GM23338 (cell line): ENCODE measurements around the gene ATP7A. TPM values are rescaled to one million over a fixed set of nuclear protein-coding genes. Genes with fewer than 3 reads are reported as not detected.
"Not testable (repeated sequence)": the region's sequence is repeated elsewhere in the genome, so short reads cannot be mapped to it uniquely, and the experiment has no call there.

ENCODE experiments used
- ATAC-seq: fragments of 200-7000 bp; cut with Tn5 transposase; 3 replicates; pipeline ENCODE4 v1.9.1; 2020
- DNase-seq: peaks from one replicate; pipeline ENCODE4 v3.0.0-alpha.2; 2015; ENCODE audit warnings: low spot score
- H2AFZ ChIP-seq: fragments of 200-600 bp; sonication (generic); 2 replicates; pipeline ENCODE4 v1.8.0; 2016; ENCODE audit warnings: antibody characterized with exemption, mild to moderate bottlenecking, moderate library complexity
- H3F3A ChIP-seq: fragments of 200-600 bp; sonication (generic); replicated peaks from 2 replicates; pipeline ENCODE4 v1.8.0; 2017; ENCODE audit warnings: antibody characterized with exemption, mixed run types, low read depth
- H3K27ac ChIP-seq: fragments of 200-600 bp; sonication (generic); 2 replicates; pipeline ENCODE4 v1.6.1; 2016; ENCODE audit warnings: low read depth
- H3K27me3 ChIP-seq: fragments of 200-600 bp; sonication (generic); 2 replicates; pipeline ENCODE4 v1.8.0; 2016; ENCODE audit warnings: mild to moderate bottlenecking, mixed run types, moderate library complexity; ENCODE audit not compliant: insufficient read depth
- H3K36me3 ChIP-seq: fragments of 200-600 bp; sonication (generic); 2 replicates; pipeline ENCODE4 v1.8.0; 2016; ENCODE audit warnings: mild to moderate bottlenecking; ENCODE audit not compliant: insufficient read depth
- H3K4me1 ChIP-seq: fragments of 200-600 bp; sonication (generic); 2 replicates; pipeline ENCODE4 v1.8.0; 2016; ENCODE audit warnings: mild to moderate bottlenecking, moderate library complexity; ENCODE audit not compliant: insufficient read depth
- H3K4me2 ChIP-seq: fragments of 200-600 bp; sonication (generic); 2 replicates; pipeline ENCODE4 v1.7.1; 2017; ENCODE audit warnings: mixed run types
- H3K4me3 ChIP-seq: fragments of 200-600 bp; sonication (generic); 2 replicates; pipeline ENCODE4 v1.6.1; 2016; ENCODE audit warnings: mixed run types
- H3K79me2 ChIP-seq: fragments of 200-600 bp; sonication (generic); replicated peaks from 2 replicates; pipeline ENCODE4 v1.8.0; 2017; ENCODE audit warnings: mild to moderate bottlenecking; ENCODE audit not compliant: insufficient read depth
- H3K9me2 ChIP-seq: fragments of 200-600 bp; sonication (generic); 2 replicates; pipeline ENCODE4 v1.8.0; 2017; ENCODE audit not compliant: insufficient read depth
- H4K20me1 ChIP-seq: fragments of 200-600 bp; sonication (generic); replicated peaks from 2 replicates; pipeline ENCODE4 v1.8.0; 2017; ENCODE audit warnings: mild to moderate bottlenecking; ENCODE audit not compliant: insufficient read depth
- H3K27ac Mint-ChIP-seq: 2 replicates; pipeline ENCODE4 v1.8.0; 2020; ENCODE audit warnings: inconsistent platforms, mild to moderate bottlenecking, moderate library complexity, mixed read lengths
- H3K27me3 Mint-ChIP-seq: 3 replicates; pipeline ENCODE4 v1.8.0; 2022; ENCODE audit warnings: low read depth, mild to moderate bottlenecking, moderate library complexity, mixed read lengths, inconsistent platforms; ENCODE audit not compliant: insufficient read depth, poor library complexity
- H3K36me3 Mint-ChIP-seq: 3 replicates; pipeline ENCODE4 v1.8.0; 2021; ENCODE audit warnings: low read depth, mild to moderate bottlenecking, inconsistent platforms, moderate library complexity, mixed read lengths
- H3K4me1 Mint-ChIP-seq: 3 replicates; pipeline ENCODE4 v1.8.0; 2020; ENCODE audit warnings: mild to moderate bottlenecking, inconsistent platforms, mixed read lengths
- H3K4me3 Mint-ChIP-seq: 3 replicates; pipeline ENCODE4 v1.8.0; 2021; ENCODE audit warnings: moderate library complexity, mild to moderate bottlenecking, inconsistent platforms, mixed read lengths
- H3K9me3 Mint-ChIP-seq: 3 replicates; pipeline ENCODE4 v1.8.0; 2020; ENCODE audit warnings: moderate library complexity, mild to moderate bottlenecking, inconsistent platforms, mixed read lengths
- JUNB ChIP-seq: IDR thresholded peaks from one replicate; pipeline ENCODE4 v1.6.1; 2016; ENCODE audit warnings: antibody characterized with exemption; ENCODE audit not compliant: unreplicated experiment
- REST ChIP-seq: IDR thresholded peaks from one replicate; pipeline ENCODE4 v1.6.1; 2018; ENCODE audit warnings: antibody characterized with exemption; ENCODE audit not compliant: unreplicated experiment
- STAT1 ChIP-seq: IDR thresholded peaks from one replicate; pipeline ENCODE4 v1.6.1; 2016; ENCODE audit warnings: antibody characterized with exemption; ENCODE audit not compliant: unreplicated experiment
- ZNF114 ChIP-seq: fragments of 250-450 bp; sonication (Bioruptor Pico); IDR thresholded peaks from 2 replicates; pipeline ENCODE4 v1.5.0; 2020; ENCODE audit warnings: mild to moderate bottlenecking, moderate library complexity
- ZNF462 ChIP-seq: fragments of 250-450 bp; sonication (Bioruptor Pico); IDR thresholded peaks from 2 replicates; pipeline ENCODE4 v1.5.0; 2020; ENCODE audit warnings: mild to moderate bottlenecking, moderate library complexity
- polyA plus RNA-seq: library from polyadenylated mRNA; unstranded; fragments of >200 nt; fragmentation: Nextera tagmentation; extraction: Ambion mirVana; gene quantifications from 2 replicates; pipeline ENCODE4 v1.2.1, GENCODE V29; 2016
- total RNA-seq: library from RNA; depleted of rRNA; stranded (reverse); fragments of >200 nt; shearing (Covaris generic); gene quantifications from 2 replicates; pipeline ENCODE4 v1.2.3, GENCODE V29; 2014

ATP7A gene
- total and polyA plus RNA-seq, 2 experiments from 2014 or later: 2.2 to 3.1 TPM

GRCh38 chrX:77875372-77875771 lies 35.1 kb upstream of the ATP7A start (continued):
- no peak for TF ChIP-seq ZNF462
- TF ChIP-seq REST: no peak
- no peak for TF ChIP-seq STAT1
- no peak for TF ChIP-seq ZNF114 (CRISPR knock-in tag)
- TF ChIP-seq JUNB: no peak

GRCh38 chrX:77881418-77881817 lies 29.1 kb upstream of the ATP7A start:
- H3K79me2 ChIP-seq: peaks cover 22% of the 10 kb centered on the region
- H3K27me3 ChIP-seq, H3K27me3 Mint-ChIP-seq, H3K36me3 Mint-ChIP-seq, DNase-seq, H4K20me1 ChIP-seq, H3K4me2 ChIP-seq, H3K9me3 Mint-ChIP-seq, H3K36me3 ChIP-seq, H3K4me3 Mint-ChIP-seq, H3K9me2 ChIP-seq, H3K27ac ChIP-seq, H3K4me3 ChIP-seq, H3K4me1 ChIP-seq, H2AFZ ChIP-seq, H3K27ac Mint-ChIP-seq, ATAC-seq, H3K4me1 Mint-ChIP-seq, H3F3A ChIP-seq: not testable (repeated sequence)
